Activated CD4-positive, alpha-beta T cell treated with anti-CD3 and anti-CD28 coated beads for 48 hours (primary cell): Measurements from ENCODE around the gene BLID.

Source experiments
- DNase-seq: peaks from one replicate; pipeline ENCODE4 v3.0.0-alpha.2; 2020

Gene BLID, protein sequence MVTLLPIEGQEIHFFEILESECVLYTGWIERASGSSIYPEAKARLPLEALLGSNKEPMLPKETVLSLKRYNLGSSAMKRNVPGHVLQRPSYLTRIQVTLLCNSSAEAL

DNA sequence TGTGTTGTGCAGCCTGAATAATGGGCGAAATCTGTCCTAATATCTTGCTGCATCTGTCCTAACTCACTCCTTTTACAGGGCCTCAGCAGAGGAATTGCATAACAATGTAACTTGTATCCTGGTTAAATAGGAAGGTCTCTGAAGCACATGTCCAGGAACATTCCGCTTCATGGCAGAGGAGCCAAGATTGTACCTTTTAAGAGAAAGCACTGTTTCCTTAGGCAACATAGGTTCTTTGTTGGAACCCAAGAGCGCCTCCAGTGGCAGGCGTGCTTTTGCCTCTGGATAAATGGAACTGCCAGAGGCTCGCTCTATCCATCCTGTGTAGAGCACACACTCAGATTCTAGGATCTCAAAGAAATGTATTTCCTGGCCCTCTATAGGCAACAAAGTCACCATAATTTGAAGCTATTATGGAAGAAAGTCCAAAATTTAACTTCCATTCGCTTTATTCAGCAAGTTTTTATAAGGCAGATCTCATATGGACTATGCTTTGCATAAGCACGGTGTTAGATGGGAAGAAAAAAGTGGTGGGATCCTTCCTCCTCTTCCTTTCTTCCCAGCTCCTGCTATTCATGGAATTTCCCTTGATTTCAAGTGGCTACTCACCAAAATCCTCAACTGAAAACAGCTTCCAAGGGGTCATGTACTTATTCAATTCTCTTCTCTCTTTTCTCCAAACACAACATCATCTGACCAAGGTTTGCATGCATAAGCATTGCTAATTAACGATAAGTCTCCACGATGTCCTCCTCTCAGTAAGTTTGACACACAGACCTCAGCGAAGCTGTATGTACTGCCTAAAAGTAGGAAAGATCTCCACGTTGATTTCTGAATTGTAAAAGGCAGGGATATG is at the start of gene BLID:
TSS of gene BLID (minus strand) at position 692 of the 856 bp plus-strand sequence. CDS start at position 399, 293 bp downstream.
- no peak for DNase-seq

DNA sequence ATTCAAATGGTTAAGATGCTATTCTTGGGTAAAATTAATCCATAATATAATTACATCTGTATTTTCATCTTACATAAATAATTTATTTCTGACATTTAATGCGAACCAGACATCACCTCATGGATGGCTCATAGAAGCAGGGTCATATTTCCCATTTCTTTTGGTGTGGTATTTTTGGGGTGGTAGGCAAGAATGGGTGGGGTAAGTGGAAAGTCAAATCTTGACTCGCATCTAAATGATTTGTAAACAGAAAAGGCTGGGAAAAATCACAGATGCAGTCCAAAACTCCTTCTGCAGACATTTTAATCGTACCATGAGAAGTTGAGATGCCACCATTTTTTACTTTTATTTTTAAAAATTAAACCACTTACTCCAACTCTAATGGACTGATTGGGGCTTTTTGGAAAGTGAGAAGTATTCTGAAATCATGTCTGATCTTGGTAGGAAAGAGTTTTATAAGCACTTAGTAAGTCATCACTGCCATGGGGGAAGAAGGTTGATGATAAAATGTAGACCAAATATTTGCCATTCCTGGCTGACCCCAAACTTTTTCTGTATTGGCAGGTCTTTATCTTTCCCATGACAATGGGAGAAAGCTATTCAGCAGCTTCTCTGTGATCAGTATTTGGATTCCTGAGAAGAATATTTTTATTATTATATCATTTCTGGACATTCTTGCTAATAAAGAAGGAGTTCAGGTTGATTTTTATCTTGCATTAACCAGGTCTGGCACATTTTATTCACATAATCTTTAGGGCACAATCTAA is 47.2 kb upstream of the BLID start:
- DNase-seq = no peak

DNA sequence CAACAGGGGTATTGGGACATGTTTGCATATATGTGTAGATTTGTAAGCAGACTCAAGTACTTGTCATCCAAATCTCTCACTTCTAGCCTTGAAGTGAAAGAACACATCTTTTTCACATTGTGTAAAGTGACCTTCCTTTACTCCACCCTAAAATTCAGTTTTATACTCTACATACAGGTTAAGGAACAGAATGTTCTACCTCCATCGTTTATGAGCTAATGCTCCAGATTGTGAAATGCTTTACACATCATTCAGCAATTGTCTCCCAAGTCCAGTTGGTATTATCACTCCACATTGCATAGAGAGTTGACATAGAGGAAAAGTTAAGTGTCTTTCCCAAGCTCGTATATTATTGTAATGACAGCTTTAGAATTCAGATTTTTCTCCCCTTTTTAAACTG is 46.1 kb upstream of the BLID start:
- DNase-seq = no peak

DNA sequence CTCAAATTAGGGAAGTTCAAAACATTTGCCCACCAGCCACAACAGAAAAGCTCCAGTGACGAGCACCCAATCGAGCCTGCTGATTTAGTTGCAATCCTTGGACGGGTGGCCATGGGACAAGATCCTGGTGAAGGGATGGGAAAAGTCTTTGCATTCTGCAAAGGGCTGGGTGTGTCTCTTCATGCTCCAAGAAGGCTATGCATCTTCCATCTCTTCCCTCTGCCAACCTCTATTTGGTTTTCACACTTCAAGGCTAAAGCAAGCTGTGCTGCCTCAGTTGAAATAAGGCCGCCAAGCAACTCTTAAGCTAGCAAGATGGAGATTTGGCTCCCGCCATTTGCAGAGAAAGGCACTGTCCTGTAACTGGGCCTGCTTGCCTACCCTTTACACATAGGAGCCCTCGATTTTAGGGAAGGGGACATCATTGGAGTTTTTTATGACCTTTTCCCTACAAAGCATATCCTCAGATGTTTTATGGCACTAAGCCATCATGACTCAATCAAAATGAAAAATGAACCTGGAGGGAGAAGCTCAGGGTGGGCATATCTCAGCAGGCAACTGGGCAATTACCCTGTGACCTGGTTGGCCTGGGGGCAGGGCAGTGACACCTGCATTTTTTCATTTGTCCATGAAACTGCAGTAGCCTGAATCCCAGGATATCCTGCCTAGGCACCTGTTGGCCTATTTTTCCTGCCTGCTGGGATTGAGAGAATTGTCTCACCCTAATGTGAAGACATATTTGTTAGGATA is 45.0 kb upstream of the BLID start:
- DNase-seq = no peak

DNA sequence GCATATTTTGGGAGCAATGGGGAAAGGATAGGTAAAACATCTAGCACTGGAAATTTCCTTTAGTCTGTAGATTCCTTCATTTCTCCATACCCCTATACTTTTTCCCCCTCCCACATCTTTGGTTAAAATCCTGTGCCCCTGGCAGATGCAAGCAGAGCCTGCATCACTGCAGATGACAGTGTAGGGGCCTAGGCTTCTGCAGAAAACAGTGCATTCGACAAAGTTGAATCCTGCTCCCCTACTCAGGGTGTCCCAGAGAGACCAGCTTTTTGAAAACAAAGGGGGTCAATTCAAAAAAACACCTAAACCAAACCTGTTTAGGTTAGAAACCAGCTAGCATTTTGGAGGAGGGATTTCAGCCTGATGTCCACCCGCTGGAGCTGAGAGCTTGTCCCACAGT is 43.8 kb upstream of the BLID start:
- no peak for DNase-seq

DNA sequence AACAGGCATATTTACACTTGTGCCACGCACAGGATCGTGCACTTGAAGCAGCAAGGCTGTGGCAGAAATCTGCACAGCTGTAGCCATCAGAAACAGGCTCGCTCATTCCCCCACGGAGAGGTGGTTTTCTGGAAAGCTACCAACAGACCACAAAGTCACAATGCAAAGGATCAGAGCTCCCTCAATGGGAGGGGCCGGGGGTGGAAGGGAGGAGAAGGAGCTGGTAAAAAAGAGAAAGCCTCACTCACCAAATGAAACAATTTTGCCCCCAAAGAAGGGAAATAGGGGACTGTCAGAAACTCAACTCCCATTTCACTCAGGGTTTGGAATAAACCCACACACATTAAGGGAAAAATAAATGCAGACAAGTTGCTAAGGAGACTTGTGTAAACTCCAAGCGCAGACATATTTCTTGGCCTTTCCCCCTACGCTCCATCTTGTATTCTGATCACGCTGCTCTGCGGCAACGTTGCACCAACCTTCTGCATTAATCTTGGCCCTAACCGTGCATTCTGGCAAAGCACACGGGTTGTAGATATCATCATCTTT is 43.2 kb upstream of the BLID start:
- DNase-seq = no peak

DNA sequence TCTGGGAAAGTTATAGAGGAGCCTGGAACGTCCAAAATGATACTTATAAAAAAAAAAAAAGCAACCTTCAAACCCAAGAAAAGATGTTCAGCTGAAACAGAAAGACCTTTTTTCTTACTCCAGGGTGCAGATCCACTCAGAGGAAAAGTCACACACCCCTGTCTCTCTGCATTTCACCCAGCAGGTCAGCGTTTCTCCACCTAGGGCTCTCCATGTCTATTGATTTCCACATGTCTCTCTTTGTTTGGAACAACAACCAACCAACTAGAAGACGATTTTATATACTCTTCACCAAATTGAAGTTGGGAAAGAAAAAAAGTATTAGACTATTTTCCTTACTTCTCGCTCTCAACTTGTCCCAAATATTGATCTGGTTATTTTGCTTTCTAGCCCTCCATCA is 42.2 kb upstream of the BLID start:
- no peak for DNase-seq

DNA sequence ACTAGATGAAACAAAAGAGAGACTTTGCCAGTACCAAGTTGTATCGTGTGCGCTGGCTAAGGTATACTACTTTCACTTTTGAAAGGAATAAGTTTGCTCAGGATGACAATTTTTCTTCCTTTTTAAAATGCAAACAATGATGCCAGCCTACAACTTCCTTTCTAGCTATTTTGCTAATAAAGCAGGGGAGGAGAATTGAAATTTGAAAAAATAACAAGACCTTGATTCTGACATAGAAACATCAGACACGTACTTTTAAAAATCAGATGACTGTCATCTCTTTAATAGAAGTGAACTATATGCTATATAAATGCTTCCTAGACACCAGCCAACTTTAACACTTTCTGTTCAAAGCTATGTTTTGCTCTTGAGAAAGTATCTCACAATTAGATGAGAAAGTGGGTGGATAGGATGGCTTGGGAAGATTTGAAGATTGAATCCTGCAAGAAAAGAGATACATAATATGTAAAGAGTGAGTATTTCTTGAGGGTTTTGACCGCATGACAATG is 41.7 kb upstream of the BLID start:
- DNase-seq = no peak

DNA sequence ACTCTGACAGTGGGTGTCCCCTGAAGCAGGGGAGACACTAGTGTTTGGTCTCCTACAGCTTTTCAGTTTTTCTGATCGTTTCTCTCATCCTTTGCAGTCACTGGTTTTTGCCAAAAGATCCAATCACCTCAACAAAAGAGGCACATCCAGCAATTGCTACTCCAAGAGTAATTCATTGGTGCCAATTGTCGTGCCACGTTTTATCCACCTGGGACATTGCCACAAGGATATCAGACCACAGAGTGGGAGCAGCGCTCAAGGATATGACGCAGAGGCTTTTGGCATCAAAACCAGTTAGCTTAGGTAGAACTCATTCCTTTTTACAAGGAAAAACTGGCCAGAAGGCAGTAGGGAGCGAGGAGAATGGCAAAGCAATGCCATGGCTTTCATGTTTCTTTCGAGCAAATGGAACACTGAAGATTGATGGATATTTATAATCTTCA is 40.9 kb upstream of the BLID start:
- no peak for DNase-seq

DNA sequence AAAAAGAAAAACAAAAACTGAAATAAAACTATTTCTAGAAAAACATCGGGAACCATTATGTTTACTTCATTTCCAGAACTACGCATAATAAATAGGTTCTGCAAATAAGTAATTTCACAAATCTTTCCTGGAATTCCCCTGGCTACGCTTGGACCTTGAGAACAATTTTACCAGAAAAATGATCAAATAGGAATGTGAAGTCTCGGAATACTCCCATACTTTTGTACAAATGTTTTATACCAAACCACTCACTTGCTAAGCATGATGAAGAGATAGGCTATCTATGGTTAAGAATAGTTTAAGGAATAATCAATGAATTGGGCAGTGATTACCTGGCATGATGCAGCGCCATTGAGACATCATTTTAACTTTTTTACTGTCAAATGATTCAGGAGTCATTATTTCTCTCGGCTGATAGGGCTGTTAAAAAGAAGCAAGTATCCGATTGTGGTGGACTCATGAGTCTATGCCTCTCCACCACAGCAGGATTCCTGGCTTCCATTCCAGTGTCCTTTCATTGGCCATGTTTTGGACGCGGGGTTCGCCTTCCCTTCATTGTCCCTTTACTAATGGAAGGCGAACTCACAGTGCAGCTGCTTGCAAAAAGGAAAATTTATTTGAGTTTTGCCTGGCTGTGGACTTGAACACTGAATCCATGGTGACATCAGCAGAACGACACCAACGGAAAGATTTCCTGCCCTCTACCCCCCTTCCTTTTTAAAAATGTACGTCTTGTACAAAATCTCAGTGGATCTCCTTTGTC is 39.9 kb upstream of the BLID start:
- DNase-seq = no peak

DNA sequence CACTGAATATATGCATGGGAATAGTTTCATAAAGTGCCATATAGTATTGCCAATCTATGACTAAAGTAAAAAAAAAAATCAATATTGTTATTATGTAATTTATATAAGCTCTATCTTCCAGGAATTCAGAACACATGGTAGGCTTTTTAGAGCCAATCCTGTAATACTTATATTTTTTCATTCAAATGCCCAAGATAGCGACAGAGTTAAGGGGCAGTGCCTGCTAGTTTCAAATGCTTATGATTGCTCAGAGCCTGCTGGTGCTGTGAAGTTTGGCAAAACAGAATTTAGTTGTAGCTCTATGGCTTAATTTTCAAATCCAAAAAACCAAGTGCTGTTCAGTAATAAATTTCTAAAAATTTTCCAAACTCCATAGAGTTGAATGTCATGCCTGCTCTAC is 39.0 kb upstream of the BLID start:
- DNase-seq = no peak

DNA sequence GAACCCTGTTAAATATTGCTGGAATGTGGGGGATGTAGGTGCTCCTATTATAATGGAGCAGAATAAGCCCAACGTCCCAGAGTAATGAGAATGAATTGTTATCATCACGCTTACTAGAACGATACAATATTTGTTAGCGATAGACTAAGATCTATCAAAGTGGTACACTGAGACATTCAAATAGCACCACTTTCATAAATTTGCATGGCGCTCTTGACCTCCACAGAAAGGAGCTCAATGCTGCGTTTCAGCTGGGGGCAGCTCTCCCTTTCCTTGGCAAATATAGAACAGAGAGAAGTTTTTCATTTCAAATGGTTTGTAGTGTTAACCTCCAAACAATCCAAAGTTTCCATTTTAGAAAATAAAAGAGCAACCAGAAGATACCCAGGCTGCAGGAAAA is 38.2 kb upstream of the BLID start:
- no peak for DNase-seq

DNA sequence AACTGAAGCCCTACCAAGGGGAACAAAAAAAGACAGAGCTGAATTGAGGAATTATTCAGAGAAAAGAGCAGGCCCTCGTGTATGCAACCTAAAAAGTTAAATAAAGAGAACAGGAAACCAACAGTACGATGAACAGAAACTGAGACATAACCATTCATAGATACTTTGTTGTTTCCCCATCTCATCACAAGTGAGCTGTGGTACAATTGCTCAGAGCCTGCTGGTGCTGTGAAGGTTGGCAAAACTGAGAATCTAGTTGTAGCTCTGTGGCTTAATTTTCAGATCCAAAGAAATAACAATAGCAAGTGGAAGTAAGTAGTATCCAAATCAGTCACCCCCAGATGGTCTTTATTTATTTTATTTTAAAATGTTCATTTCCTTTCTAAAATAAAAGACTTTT is 37.7 kb upstream of the BLID start:
- DNase-seq = no peak

DNA sequence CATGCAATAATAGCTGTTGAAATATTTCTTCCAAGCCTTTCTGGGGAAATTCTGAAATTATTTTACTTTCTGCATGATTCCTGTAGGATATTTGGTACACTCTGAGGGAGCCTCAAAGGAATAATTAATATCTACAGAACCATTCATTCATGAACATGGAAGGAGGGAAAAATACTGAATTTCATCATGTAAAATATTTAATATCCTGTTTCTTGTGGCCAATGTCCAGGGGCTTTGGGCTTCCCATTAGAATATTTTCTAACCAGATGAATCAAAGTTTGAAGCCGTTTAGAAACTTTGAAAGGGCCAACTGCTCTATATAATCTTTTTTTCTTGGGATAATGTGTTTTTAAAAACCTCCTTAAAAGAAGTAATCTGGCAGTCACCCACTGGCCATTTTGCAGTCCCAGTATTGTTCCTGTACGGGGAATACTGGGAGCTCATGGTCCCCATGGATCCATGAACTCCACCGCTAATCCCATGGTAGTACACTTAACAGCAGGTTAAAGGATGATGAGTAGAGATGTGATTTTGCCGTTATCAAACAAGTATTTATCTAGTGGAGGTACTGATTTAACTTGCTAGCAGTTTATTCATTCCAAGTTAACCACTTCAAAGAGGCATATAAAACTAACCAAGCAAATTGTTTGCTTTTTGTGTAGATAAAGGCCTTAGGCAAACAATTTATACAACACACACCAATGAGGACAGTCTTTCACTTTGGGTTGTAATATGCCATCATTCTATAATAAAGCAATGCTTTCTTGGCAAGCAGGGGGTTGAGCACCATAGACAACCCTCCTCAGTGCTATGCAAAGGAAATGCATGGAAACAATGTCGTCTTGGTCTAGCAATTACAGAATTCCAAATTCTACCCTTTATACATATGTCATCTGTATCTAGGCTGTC is 34.5 kb upstream of the BLID start:
- DNase-seq = no peak

DNA sequence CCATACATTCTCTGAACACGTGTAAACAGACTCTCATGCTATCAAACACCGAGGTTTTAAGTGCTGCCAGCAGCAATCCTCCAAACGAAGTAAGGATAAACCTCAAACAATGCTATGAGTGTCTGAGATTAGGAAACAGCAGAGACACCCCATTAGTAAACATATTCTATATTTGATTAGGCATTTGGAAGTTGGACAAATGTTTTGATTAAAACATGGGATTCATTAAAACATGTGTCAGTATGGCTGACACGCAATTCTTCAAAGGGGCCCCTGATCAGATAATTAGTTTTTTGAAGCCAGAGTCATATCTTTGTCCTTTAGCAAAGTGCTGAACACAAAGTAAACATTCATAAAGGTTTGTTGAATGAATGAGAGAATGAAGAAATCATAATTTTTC is 33.2 kb upstream of the BLID start:
- DNase-seq = no peak

DNA sequence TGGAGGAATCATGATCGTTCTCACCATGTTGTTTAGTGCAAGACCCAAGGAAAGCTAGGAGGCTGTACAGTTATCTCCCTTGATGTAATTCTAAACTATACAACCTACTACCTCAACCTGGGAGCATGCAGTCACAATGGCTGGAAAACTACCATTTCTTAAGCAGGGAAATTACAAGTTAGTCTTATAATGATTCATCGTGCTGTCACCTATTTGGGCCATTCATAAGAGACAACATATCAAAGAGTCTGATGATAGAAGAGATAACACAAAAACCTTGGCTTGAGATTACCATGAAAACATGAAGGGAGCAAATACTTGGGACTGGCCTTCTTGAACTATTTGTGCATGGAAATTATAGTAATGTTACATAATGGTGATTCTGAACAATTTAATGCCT is 30.5 kb upstream of the BLID start:
- DNase-seq = no peak

DNA sequence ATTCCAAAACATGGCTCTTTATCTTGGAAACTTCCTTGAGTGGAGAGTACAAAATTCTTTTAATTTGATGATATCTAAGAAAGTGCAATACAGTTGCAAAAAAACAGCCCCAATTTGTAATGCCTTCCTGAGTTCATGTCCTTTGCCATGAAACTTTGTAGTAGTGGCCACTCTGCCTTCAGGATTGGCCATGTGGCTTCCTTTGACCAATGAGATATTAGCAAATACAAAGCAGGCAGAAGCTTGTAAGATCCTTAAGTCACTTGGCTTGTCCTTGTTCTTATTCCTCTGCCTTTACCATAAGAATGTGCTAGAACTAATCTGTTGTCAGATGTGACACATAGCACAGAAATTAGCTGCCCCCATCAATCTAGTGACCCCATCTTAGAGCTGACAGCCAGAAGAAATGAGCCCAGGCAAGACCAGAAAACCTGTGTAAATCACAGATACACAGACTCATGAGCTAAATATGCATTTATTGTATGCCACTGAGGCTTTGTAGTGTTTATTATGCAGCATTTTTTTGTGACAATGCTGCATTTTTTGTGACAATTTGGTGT is 29.8 kb upstream of the BLID start:
- DNase-seq = no peak

DNA sequence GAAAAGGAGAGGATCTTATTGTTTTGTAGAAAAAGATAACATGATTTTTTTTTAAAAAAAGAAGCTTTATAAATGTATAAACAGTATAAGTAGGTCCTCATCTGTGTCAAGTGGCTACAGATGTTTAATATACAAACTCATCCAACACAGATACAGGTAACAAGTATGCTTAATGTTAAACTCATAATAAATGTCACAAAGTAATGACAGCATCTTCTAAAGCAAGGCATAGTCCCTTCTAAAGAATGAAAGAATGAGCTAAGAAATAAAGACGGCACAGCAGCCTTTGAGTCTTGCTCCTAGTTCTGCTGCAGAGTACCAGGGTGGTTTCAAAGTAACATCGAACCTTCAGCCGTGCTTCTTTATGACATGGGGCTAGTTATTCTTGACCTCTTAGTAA is 28.7 kb upstream of the BLID start:
- no peak for DNase-seq

DNA sequence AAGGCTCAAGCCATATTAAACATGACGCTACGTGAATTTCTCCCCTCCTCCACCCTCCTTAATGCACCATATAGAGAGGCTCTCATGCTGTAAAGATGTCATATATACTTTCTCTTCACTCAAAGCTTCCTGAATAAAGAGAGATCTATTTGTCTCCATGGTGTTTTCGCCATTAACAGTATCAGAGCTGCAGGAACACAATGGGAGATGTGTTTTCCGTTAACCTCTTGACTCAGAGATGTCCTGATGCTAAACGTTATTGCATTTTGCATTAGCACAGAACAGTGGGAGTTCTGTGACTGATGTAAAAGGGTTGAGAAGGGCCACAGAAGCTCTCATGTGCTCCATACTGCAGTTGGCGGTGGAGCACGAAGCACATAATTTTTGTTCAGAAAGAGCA is 25.7 kb upstream of the BLID start:
- no peak for DNase-seq

DNA sequence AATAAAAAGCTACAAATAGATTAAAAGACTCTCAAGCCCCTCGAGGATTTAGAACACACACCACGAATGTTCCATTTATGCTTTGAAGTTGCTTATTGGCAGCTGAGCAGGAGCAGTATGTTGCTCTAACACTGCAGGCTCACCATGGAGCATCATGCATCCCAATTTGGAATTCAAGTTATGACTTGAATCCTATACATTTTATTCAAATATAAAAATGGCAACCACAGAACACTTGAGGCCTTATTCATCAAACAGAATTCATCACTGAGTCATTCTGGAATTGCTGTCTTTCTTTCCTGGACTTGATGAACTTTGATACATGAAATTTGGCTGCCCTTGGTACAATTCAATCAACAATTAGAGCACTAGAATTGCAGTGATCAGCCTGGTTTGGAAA is 24.5 kb upstream of the BLID start:
- no peak for DNase-seq

DNA sequence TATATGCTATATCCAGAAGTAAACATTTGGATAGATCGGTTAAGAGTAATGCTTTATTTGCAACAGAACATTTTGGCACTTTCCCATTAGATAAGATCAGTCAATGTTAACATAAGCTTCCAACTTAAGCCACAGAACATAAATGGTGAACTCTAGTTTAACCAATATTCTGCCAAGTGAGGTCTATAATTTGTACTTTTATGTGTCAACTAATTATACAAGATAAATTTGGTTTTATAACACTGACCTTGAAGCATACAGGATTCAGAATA is 23.5 kb upstream of the BLID start:
- DNase-seq = no peak
